Measurements from ENCODE around the gene DLGAP1.

Gene DLGAP1

GRCh38 chr18:4211111-4211837 lies 243.8 kb downstream of the DLGAP1 start:
- H3K36me3 ChIP-seq (ENCODE audit: control insufficient read depth, insufficient read depth, low read length), result no peaks in the 10 kb centered on the region
- H3K27ac ChIP-seq (ENCODE audit: low read depth, low read length), result no peak overlapping the region
- no peaks in the 10 kb centered on the region for H3K27me3 ChIP-seq (ENCODE audit: control insufficient read depth, insufficient read depth, low read length)
- H3K9ac ChIP-seq (ENCODE audit: low read depth, low read length), result no peak overlapping the region
- no peaks in the 10 kb centered on the region for H3K9me3 ChIP-seq (ENCODE audit: control insufficient read depth, insufficient read depth, low read length)
- H3K4me3 ChIP-seq (ENCODE audit: low read depth, low read length), result no peak overlapping the region
- H3K4me1 ChIP-seq (ENCODE audit: control insufficient read depth, insufficient read depth, low read length), result peaks cover 29% of the 10 kb centered on the region

DNA sequence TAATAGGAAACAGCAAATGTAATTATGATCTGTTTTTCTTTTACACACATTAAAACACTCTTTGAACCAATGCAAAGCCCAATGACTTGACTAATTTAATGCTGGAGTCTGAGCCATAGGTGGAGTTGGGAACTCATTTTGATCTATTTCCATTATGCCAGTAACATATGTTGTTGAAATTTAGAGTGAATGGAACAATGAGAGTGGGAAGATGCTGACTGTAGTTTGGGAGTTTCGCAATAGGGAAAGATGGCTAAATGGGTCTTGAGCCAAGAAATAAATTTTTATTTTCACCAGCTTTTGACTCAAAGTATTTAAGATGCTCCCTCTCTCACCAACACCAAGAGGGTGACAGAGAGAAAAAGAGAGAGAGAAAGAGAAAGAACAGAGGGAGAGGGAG lies 246.7 kb downstream of the DLGAP1 start:
- Histone ChIP-seq H3K9ac (ENCODE audit: low read depth, low read length) (no peak overlapping the region), H3K36me3 (ENCODE audit: control insufficient read depth, insufficient read depth, low read length) (no peaks in the 10 kb centered on the region), H3K4me1 (ENCODE audit: control insufficient read depth, insufficient read depth, low read length) (peaks cover 31% of the 10 kb centered on the region), H3K4me3 (ENCODE audit: low read depth, low read length) (no peak overlapping the region), H3K9me3 (ENCODE audit: control insufficient read depth, insufficient read depth, low read length) (no peaks in the 10 kb centered on the region), H3K27me3 (ENCODE audit: control insufficient read depth, insufficient read depth, low read length) (no peaks in the 10 kb centered on the region), H3K27ac (ENCODE audit: low read depth, low read length) (no peak overlapping the region)

DNA sequence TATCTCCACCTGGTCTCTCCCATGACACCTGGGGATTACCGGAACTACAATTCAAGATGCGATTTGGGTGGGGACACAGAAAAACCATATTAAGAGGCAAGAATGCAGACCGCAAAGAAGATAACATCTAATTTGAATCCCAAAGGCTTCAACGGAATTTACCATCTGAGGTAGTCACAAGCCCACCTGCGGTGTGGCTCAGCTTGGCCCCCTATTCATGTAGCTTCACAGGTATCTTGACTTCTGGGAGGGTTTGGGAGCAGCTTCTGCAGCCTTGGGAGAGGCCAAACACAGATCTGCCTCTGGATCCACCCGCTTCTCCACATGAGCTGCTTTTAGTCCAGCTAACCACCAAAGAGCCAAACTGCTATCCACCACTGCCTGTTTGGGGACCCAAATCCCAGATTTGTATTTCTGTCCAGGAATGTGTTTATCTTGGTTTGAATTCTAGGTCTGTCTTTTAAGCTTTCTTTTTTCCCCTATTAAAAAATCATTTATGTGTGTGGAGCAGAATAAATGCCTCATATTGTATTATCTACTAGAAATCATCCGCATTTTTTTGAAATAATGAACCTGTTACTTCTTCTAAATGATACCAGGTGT lies 247.6 kb downstream of the DLGAP1 start:
- Histone ChIP-seq H3K27me3 (ENCODE audit: control insufficient read depth, insufficient read depth, low read length) (no peaks in the 10 kb centered on the region), H3K27ac (ENCODE audit: low read depth, low read length) (peak overlapping the region; percentile 46), H3K9me3 (ENCODE audit: control insufficient read depth, insufficient read depth, low read length) (no peaks in the 10 kb centered on the region), H3K4me1 (ENCODE audit: control insufficient read depth, insufficient read depth, low read length) (peaks cover 31% of the 10 kb centered on the region), H3K4me3 (ENCODE audit: low read depth, low read length) (0 out of 2 replicates have a peak overlapping the region, but pooled peaks have one; percentile 1), H3K36me3 (ENCODE audit: control insufficient read depth, insufficient read depth, low read length) (no peaks in the 10 kb centered on the region), H3K9ac (ENCODE audit: low read depth, low read length) (no peak overlapping the region)

- no peaks in the 10 kb centered on the region for H3K9me3 ChIP-seq (ENCODE audit: control insufficient read depth, insufficient read depth, low read length)
- peaks cover 30% of the 10 kb centered on the region for H3K4me1 ChIP-seq (ENCODE audit: control insufficient read depth, insufficient read depth, low read length)
- H3K27ac ChIP-seq (ENCODE audit: low read depth, low read length), result no peak overlapping the region
- H3K9ac ChIP-seq (ENCODE audit: low read depth, low read length), result no peak overlapping the region
- no peaks in the 10 kb centered on the region for H3K27me3 ChIP-seq (ENCODE audit: control insufficient read depth, insufficient read depth, low read length)
- H3K36me3 ChIP-seq (ENCODE audit: control insufficient read depth, insufficient read depth, low read length), result no peaks in the 10 kb centered on the region
- no peak overlapping the region for H3K4me3 ChIP-seq (ENCODE audit: low read depth, low read length)
These were observed 250.7 kb downstream of the DLGAP1 start for GRCh38 chr18:4204438-4204720.

DNA sequence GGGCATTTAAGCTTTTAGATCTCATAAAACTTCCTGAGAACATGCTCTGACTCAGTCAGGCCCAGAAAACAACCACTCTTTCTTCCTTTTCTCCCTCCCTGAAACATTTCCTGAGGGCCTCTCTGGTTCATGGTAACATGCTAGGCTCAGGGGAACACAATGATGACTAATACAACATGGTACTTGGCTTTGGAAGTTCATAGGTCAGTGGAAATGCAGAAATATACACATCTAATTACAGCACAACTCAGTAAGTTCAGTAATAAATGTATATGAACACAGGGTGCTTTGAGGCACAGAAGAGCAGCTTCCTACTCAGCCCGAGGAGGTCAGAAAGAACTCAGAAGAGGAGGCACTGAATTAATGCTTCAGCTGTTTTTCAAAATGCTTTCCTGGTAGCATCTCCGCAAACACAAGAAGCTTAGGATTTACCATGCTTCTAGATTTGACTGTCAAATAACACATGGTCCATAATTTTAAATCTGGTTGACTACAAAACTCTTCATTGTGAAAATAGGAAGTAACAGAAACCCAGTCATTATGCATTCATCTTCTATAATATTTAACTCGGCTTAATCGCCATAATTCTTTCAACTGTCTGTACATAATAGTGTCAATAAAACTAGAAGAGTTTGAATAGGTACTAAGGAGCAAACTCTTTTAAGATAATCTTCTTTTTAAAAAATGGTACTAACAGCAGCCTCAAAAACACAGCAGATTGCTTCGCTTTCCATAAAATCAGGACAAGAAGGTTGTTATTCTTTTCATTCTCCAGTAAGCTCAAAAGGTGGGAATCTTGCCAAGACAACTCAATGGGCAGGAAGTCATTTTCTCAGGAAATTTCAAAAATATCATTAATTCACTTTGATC lies 251.3 kb downstream of the DLGAP1 start:
- Histone ChIP-seq H3K27me3 (ENCODE audit: control insufficient read depth, insufficient read depth, low read length) (no peaks in the 10 kb centered on the region), H3K36me3 (ENCODE audit: control insufficient read depth, insufficient read depth, low read length) (no peaks in the 10 kb centered on the region), H3K4me1 (ENCODE audit: control insufficient read depth, insufficient read depth, low read length) (peaks cover 27% of the 10 kb centered on the region), H3K9ac (ENCODE audit: low read depth, low read length) (no peak overlapping the region), H3K4me3 (ENCODE audit: low read depth, low read length) (no peak overlapping the region), H3K27ac (ENCODE audit: low read depth, low read length) (no peak overlapping the region), H3K9me3 (ENCODE audit: control insufficient read depth, insufficient read depth, low read length) (no peaks in the 10 kb centered on the region)

DNA sequence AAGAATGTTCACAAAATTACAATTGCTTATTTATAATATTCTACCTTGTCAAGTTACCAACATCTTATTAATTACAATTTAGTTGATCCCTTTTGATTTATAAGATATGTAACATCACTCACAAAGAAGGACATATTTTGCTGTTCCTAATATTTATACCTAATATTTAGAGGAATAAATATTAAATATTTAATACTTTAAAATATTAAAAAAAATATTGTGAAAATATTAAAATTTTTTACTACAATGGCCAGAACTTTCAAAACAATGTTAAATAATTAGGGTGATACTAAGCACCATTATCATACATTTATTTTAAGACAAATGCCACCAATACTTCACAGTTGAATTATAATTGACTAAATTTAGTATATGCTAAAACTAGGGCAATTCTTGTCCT lies 254.7 kb downstream of the DLGAP1 start:
- no peak overlapping the region for H3K27ac ChIP-seq (ENCODE audit: low read depth, low read length)
- H3K9ac ChIP-seq (ENCODE audit: low read depth, low read length), result no peak overlapping the region
- no peaks in the 10 kb centered on the region for H3K36me3 ChIP-seq (ENCODE audit: control insufficient read depth, insufficient read depth, low read length)
- H3K27me3 ChIP-seq (ENCODE audit: control insufficient read depth, insufficient read depth, low read length), result no peaks in the 10 kb centered on the region
- no peaks in the 10 kb centered on the region for H3K9me3 ChIP-seq (ENCODE audit: control insufficient read depth, insufficient read depth, low read length)
- peaks cover 9% of the 10 kb centered on the region; the same call in 1 of the 2 replicates for H3K4me1 ChIP-seq (ENCODE audit: control insufficient read depth, insufficient read depth, low read length)
- H3K4me3 ChIP-seq (ENCODE audit: low read depth, low read length), result no peak overlapping the region

DNA sequence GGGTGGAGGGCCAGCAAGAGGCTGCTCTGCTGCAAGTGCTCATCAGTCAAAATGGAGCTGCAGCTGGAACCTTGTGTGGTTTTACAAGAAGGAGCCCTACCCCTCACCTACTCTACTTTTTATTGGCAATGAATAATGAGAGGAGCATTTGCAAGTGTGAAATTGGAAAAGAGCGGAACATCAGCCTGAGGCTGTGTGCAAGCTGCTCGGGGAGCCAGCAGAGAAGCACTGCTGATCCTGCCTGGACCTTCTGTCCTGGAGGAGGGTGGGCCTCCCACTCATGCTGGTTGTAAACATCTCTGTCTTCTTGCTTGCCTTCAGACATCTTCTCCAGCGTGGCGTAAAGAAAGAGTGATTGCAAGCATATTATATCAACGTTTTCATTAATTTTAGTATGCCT lies 256.2 kb downstream of the DLGAP1 start:
- Histone ChIP-seq H3K9ac (ENCODE audit: low read depth, low read length) (no peak overlapping the region), H3K36me3 (ENCODE audit: control insufficient read depth, insufficient read depth, low read length) (no peaks in the 10 kb centered on the region), H3K9me3 (ENCODE audit: control insufficient read depth, insufficient read depth, low read length) (no peaks in the 10 kb centered on the region), H3K27me3 (ENCODE audit: control insufficient read depth, insufficient read depth, low read length) (no peaks in the 10 kb centered on the region), H3K4me1 (ENCODE audit: control insufficient read depth, insufficient read depth, low read length) (peaks cover 17% of the 10 kb centered on the region), H3K27ac (ENCODE audit: low read depth, low read length) (no peak overlapping the region), H3K4me3 (ENCODE audit: low read depth, low read length) (no peak overlapping the region)

DNA sequence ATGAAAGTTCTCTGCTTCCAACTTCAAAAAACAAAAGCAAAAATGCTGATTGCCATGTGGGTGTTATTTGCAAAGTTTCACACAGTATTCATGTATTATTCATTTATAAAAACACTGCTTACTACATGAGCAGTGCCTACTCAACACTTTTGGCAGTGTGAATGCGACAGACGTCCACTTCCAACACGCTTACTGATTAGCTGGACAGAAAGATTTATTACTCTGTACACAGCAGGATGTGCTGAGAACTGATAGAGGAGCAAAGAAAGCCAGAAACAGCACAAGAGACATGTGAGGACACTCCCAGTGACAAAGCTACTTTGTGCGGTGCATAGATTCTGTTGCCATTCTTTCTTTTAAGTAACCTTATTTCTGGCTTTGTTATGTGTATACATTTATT lies 258.8 kb downstream of the DLGAP1 start:
- Histone ChIP-seq H3K27me3 (ENCODE audit: control insufficient read depth, insufficient read depth, low read length) (no peaks in the 10 kb centered on the region), H3K9me3 (ENCODE audit: control insufficient read depth, insufficient read depth, low read length) (no peaks in the 10 kb centered on the region), H3K9ac (ENCODE audit: low read depth, low read length) (no peak overlapping the region), H3K4me1 (ENCODE audit: control insufficient read depth, insufficient read depth, low read length) (peaks cover 17% of the 10 kb centered on the region), H3K36me3 (ENCODE audit: control insufficient read depth, insufficient read depth, low read length) (no peaks in the 10 kb centered on the region), H3K27ac (ENCODE audit: low read depth, low read length) (peak overlapping the region; percentile 3), H3K4me3 (ENCODE audit: low read depth, low read length) (no peak overlapping the region)

DNA sequence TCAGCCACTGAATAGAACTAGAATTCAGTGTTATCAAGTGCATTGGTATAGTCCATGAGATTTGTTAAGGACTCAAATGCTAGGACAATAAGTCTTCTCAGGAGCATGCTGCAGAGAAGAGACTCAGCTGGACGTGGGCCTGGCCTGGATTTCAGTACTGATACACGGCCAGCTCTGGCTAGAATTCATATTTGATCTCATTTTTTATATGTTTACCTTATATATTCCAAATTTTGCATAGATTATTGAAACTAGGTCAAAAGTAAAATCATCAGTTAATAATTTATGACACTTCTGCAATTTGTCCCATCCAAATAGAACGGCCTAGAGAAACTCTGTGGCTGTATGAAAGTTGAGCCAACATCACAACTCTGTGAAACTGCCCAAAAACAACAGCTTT lies 262.0 kb downstream of the DLGAP1 start:
- Histone ChIP-seq H3K9ac (ENCODE audit: low read depth, low read length) (no peak overlapping the region), H3K36me3 (ENCODE audit: control insufficient read depth, insufficient read depth, low read length) (no peaks in the 10 kb centered on the region), H3K27me3 (ENCODE audit: control insufficient read depth, insufficient read depth, low read length) (no peaks in the 10 kb centered on the region)

DNA sequence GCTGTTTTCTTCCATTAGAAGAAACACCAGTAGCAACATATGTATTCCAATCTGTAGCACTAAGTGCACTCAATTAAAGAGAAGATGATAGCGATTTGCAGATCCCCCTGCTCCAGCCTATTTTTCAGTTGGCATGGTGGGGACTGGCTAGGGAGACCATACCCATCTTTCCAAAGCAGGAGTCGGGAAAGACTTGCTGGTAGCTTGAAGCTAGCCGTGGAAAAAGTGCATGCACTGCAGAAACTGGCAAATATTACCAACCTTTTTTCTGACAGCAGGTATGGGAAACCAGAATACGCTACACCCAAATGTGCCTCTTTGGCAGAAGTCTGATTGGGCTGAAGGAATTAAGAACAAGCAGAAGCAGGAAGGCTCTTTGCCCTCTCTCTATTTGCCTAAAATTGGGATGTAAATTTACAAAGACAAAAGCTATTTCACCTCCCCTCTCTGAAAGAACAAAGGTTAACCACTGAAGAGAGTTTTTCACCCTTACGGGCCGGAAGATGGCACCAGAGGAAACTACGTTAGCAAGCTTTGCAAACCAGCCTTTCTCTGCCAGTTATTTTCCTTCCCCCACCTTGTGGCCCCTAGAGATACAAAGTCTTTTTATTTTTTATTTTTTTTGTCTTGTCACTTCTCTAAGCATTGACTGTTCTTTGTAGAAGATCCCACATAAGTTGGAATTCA lies 273.1 kb downstream of the DLGAP1 start:
- Histone ChIP-seq H3K27ac (ENCODE audit: low read depth, low read length) (peak overlapping the region; percentile 44), H3K4me1 (ENCODE audit: control insufficient read depth, insufficient read depth, low read length) (peaks cover 38% of the 10 kb centered on the region), H3K9me3 (ENCODE audit: control insufficient read depth, insufficient read depth, low read length) (peaks cover 7% of the 10 kb centered on the region), H3K4me3 (ENCODE audit: low read depth, low read length) (no peak overlapping the region), H3K9ac (ENCODE audit: low read depth, low read length) (no peak overlapping the region), H3K27me3 (ENCODE audit: control insufficient read depth, insufficient read depth, low read length) (no peaks in the 10 kb centered on the region), H3K36me3 (ENCODE audit: control insufficient read depth, insufficient read depth, low read length) (no peaks in the 10 kb centered on the region)

More for the DNA sequence above, 262.0 kb downstream of the DLGAP1 start:
- Histone ChIP-seq H3K4me1 (ENCODE audit: control insufficient read depth, insufficient read depth, low read length) (peaks cover 17% of the 10 kb centered on the region), H3K4me3 (ENCODE audit: low read depth, low read length) (no peak overlapping the region), H3K9me3 (ENCODE audit: control insufficient read depth, insufficient read depth, low read length) (no peaks in the 10 kb centered on the region), H3K27ac (ENCODE audit: low read depth, low read length) (no peak overlapping the region)

Measured in HUES48 (cell line).